Colon (tissue), 2 donors: ENCODE results near the gene ZNF423.

Experiments used
- FAIRE-seq: peaks from 2 replicates; lab custom pipeline; 2012; peaks lifted over from hg19 to GRCh38; lab: Jason Lieb, UNC
- donor health status: control.
- donor health status: control.

Gene ZNF423

GRCh38 chr16:49724774-49725173 is 131.1 kb downstream of the ZNF423 start:
- no peak for FAIRE-seq

GRCh38 chr16:49723310-49723709 is 132.6 kb downstream of the ZNF423 start:
- no peak for FAIRE-seq

DNA sequence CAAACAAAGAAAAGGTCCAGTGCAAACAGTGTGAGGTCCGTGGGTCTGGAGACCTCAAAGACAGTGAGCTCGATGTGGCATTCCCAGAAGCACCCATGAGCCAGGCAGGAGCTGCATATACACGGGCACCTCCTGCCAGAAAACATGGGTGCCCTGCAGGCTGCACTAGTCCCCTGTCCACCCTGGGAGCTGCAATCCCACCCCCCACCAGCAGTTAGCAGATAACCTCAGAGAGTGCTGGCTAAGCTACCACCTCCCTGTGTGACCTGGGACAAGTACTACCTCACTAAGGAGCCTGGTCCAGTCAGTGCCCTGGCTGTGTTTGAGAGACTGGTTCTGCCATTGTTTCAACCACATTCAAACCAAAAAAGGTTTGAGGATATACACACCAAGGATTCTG is 135.7 kb downstream of the ZNF423 start:
- no peak for FAIRE-seq

DNA sequence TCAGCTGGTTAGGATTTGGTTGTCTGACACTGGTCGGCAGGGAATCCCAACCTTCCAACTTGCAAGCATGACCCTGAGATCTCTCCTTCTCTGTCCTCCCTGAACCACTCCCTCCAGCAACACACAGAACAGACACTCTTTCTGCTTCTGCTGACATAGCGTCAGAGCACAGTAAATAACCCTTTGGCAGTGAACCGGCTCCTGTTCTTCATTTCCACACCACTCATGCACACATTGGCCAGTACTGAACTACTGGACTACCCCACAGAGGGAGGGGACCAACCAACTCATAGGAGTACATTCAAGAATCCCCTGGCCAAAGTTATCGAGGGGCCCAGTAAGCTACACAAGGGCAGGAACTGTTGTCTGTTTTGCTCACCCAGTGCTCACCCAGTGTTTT is 138.2 kb downstream of the ZNF423 start:
- no peak for FAIRE-seq

GRCh38 chr16:49716339-49716934 is 139.5 kb downstream of the ZNF423 start:
- no peak for FAIRE-seq

DNA sequence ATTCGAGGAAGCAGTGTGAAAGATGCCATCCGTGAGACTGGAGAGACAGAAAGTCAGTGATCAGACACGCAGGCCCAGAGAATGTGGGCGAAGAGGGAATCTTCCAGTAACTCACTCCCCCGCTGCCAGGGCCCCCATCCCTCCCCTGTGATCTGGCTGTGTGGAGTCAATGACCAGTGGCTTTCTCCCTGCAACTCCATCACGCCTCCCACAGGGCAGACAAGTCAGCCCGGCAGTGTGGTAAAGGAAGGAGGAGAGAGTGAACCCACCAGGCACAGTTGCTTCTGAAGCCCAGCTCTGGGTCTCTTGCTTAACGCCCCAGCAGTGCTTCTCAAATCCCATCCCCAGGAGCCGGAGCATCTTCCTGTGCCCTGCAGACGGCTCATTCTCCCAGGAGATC is 142.1 kb downstream of the ZNF423 start:
- FAIRE-seq: no peak

- no peak for FAIRE-seq
These were observed 143.4 kb downstream of the ZNF423 start for GRCh38 chr16:49712542-49712941.

- FAIRE-seq: no peak
These were observed 143.8 kb downstream of the ZNF423 start for GRCh38 chr16:49712106-49712505.

GRCh38 chr16:49709057-49709456 is 146.9 kb downstream of the ZNF423 start:
- FAIRE-seq: no peak

DNA sequence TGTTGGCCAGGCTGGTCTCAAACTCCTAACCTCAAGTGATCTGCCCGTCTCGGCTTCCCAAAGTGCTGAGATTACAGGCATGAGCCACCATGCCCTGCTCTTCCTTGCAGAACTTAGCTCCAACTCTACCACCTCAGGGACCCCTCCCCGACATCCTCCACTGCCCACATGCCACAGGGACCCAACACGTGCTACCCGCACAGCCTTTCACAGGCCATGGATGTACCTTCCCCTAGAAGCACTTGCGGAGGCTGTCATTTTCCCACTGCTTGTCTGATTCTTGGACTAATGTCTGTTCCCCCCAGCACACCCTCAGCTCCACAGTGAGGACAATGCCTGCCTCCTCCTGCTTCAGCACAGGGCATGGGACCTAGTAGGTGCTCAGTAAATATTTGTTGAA is 147.4 kb downstream of the ZNF423 start:
- FAIRE-seq: no peak

DNA sequence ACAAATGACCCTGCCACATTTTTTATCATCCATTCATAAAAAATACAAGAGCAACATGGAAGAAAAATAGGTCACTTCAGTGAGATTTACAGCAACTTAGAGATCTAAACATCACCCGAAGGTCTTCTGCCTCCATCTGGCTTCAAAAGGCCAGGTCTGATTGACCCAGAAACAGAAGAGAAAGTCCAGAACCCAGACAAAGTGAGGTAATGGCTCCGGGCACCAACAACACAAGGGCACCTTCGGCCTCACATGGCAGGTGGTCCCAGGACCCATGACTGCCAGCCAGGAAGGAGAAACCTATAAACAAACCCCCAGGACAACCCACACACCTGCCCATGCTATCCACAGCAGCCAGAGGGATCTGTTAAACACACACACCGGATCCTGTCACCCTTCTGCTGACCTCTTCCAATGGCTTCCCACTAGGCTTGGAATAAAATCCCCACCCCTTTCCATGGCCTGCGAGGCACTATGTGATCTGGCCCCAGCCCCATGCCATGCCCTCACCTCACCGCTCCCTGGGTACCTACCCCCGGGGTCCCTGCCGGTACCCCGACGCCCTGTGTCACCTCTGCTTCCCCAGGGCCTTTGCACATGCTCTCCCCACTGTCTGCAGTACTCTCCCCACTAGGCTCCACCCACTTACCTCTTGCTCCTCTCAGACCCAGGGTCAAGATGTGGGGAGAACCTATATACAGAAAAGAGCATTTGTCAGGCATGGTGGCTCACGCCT is 149.1 kb downstream of the ZNF423 start:
- no peak for FAIRE-seq

DNA sequence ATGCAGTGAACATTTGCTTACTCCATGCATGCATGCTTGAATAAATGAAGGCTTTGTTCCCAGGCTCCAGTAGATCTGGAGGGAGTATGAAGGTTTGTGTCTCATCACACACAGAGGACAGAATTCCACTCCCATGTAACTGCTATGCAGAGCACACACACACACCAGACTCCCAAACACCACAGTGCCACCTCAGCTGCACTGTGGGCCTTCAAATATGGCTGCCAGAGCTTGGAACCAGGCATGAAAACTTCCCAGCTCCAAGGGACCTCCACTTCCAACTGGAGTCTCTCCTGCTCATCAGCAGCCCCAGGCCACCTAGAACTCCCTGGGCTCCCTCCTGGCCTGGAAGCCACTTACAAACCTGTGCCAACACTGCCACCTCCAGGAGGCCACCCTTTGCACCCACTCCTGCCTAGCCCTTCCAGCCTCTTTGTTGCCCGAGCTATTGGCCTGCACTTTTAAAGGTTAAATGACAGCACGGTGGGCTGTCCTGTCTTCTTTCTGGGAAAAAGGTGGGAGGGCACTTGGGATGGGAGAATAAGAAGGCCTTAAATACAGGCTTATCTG is 151.2 kb downstream of the ZNF423 start:
- FAIRE-seq: no peak

- no peak for FAIRE-seq
These were observed 152.4 kb downstream of the ZNF423 start for GRCh38 chr16:49703483-49703882.

GRCh38 chr16:49701789-49702494 is 154.0 kb downstream of the ZNF423 start:
- no peak for FAIRE-seq

DNA sequence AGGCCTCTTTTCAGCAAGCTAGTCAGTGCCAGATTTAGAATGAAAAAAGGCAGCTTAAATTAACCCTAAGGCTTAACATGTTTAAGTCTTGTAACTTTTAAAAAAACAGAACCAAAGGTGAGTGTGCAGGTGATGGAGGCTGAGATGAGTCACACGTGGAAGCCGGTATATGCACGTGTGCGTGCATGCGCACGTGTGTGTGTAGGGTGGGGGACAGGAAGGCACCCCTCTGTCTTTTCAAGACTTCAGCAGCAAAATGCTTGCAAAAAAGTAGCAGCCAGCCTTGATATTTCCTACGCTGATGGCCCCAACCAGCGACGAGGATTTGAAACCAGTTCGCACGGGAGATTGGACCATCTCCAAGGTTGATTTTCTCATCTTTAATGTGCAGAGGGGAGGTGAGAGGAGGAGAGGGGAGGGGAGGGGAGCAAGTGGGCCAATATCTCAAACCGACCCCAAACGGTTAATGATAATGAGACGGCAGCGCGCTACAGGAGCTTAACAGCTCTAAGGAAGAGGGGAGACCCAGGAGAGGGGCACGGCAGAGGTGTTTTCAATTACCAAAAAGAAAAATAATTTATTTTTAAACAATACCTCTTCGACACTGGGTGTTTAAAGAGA is 154.7 kb downstream of the ZNF423 start:
- FAIRE-seq: no peak

DNA sequence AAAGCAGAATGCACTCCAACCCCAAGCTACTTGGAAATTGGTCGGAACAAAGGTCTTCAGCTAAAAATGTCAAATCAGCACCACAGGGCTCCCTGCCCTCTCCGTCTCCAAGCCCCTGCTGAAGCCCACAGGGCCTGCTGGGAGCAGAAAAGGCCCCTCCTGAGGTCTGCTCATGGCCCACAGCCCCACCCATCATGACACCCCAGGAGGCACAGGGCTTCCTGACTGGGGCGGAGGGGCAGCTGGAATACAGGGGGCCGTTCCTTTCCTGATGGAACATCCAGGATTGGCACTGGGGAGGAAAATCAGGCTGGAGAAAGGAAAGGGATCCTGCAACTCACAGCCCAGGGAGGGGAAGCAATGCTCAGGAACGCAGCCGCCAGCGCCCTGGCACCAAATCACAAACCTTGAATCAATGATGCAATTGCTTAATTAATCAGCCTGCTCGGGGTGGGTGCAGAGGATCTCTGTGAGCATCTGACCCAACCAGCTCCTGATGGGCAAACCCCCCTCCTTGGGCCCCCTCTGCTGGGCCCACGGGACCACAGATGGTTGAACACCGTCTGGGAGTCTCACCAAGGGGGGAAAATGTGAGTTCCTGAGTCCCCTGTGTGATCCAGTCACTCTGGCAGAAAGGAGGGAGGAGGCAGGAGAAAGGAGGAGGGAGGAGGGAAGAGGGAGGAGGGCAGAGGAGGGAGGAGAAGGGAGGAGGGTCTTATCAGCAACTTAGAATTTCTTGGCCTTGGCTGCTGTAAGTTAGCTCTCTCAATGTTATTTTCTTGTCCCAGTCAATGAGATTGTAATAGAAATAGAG is 155.5 kb downstream of the ZNF423 start:
- FAIRE-seq: no peak

GRCh38 chr16:49699841-49700175 is 156.1 kb downstream of the ZNF423 start:
- FAIRE-seq: no peak

GRCh38 chr16:49698931-49699840 is 156.7 kb downstream of the ZNF423 start:
- no peak for FAIRE-seq

GRCh38 chr16:49698453-49698815 is 157.5 kb downstream of the ZNF423 start:
- no peak for FAIRE-seq

DNA sequence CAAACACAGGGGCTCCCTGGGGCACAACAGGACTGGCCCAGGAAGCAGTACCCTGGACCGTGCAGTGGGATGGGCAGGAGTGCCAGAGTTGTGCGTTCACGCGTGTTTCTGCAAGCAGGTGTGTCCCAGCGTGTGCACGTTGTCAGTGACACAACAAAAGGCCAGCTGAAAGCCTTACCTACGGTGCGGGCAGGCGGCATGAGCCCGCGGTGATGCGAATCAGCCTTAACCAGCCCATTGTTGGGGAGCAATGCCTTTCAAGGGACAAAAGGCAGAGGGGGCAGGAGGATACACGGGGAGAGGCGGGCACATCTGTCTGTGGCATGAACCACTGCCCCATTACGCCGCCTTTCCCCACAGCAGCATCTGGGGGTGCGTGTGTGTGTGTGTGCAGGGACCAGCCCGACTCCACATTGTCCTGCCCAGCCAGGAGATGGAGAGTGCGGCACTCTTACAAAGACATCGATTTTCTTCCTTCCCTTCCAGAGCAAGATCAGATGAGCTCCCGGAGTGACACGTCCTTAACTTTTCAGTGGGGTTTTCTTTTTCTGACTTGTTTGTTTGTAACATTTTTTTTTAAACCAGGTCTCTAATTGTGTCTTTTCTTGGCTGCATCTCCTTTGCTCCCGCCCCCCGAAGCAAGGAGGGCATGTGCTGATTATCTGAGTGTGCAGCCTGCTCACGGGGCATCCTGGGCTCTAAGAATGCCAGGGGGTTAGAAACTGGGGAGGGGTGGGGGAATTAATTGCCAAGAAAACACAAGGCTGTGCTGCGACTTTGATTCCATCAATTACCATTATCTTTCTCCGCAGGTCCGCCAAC is 158.1 kb downstream of the ZNF423 start:
- FAIRE-seq: no peak
